Measurements from ENCODE around the gene PPP3CA.

The PPP3CA gene

DNA sequence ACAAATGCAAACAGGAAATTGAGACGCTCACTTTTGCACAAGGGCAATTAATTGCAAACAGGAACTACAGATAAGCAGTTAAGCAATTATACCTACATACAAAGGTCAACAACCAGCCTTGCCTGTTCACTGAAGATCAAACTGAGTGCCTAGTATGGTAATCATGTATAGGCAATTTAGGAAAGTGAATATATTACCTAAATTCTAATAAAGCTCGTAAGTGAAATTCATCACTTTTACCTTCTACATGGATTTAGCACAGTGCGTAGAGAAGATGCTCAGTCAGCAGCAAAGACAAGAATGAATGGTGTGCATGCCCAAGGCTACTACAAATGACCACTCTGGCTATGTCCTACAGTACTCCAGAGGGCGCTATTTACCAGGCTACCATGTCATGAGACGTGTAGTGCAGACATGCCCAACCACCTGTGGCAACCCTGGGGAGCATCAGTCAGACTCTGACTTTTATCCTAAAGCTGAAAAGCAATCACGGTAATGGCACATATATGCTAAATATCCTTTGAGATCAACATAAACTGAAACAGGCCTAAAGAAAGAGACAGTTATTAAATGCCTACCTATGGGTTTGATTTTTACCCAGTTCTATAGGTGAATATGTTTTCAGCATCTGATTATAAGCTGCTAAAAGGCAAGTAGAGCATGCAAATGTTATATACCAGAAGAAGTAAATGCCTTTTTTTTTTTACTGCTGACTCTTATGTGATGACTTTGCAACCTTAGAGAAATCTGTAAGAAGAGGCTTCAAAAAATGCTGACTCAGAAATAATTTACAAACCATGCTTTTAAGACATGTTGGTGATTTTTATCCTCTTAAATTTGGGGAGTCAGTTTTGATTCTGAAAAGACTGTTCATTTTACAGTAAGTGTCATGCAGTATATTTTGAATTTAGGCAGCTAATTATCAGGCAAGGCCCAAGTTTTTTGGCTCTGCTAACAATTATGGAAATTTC is 178.0 kb downstream of the PPP3CA start:
- peak; percentile 64 to 66 for DNase-seq

DNA sequence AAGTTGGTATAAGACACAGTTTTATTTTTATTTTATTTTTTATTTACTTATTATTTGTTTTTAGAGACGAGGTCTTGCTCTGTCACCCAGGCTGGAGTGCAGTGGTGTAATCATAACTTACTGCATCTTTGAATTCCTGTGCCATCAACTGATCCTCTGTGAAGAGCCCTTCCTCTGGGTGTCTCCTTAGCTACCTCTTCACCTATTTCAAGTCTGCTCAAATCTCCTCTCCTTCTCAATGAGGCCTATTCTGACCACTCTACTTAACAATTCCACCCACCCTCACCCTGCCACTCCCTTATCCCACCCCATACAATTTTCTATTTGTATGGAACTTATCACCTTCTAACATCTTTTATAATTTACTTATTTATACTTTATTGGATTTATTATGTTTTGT is 183.4 kb downstream of the PPP3CA start:
- DNase-seq = no peak

DNA sequence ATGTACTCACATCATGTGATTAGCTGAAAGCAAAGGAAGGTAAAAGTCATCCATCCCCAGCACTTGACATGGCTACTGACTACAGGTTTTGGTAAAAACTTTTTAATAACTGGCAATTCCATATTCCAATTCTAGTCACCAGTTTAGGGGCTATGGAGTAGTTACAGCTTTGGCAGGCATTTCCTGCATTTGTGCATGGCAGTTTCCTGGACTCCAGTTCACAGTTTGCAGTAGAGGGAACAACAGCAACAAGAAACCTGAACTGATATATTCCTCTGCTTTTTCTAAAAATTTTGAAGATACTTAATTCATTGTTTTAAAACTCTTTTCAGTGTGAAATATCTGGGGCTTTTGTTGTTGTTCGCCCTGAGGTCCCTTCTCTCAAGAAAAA is 184.3 kb downstream of the PPP3CA start:
- DNase-seq = no peak

DNA sequence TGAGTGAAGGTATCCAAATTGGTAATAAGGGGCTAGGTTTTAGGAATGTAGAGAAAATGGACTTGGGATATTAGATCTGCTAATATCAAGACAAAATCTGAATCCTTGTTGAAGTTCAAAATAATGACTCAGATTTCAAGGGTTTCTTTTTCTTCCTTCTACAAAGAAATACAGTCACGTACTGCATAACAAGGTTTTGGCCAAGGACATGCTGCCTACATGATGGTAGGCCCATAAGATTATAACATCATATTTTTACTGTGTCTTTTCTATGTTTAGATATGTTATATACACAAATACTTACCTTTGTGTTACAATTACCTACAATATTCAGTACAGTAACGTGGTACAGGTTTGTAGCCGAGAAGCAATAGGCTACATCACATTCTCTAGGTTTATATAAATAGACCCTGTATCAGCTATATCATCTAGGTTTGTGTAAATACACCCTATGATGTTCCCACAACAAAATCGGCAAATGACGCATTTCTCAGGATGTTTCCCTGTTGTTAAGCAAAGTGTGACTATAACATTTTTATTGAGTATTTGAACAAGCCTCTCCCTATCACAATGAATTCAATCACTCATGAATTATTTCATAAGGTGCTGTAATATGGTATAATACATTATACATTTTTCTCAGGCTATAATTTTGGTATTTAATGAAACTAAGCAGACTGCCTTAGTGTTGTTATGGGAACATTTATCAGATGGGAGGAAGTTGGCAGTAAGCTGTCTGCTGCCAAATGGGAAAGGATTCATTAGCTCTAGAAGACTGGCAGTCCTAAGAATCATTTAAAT is 186.3 kb downstream of the PPP3CA start:
- DNase-seq = no peak

DNA sequence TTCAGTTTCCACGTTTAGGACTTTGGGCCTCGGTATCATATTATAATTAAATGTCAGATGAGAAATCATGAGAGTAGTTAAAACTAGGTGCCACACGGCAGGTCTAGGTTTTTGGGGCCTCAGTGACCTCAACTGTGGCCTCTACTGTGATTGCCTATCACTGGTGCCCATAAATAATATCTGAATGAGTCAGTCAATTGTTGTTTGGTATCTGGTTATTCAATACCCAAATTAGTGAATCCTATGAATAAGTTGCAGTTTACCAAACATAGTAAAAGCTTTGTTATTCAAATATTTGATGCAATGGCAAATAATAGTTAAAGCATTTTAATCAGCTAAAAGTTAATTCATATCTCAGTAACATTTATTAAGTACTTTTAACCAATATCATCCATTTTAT is 188.8 kb downstream of the PPP3CA start:
- DNase-seq = no peak

DNA sequence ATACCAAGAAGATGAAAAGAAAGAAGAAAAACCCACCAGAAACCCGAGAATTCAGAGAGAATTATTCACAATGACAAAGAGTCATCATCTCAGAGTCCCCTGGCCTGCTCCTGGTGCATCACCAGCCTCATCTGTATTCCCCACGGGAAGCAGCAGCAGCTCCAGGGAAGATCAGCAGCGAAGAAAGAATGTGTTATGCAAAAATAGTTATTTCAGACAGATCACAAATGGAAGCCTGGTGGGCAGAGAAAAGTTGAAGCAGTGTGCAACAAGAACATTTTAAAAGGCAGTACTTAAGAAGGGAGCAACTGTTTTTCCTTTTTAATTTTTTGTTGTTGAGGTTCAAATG is 189.2 kb downstream of the PPP3CA start:
- DNase-seq = no peak

DNA sequence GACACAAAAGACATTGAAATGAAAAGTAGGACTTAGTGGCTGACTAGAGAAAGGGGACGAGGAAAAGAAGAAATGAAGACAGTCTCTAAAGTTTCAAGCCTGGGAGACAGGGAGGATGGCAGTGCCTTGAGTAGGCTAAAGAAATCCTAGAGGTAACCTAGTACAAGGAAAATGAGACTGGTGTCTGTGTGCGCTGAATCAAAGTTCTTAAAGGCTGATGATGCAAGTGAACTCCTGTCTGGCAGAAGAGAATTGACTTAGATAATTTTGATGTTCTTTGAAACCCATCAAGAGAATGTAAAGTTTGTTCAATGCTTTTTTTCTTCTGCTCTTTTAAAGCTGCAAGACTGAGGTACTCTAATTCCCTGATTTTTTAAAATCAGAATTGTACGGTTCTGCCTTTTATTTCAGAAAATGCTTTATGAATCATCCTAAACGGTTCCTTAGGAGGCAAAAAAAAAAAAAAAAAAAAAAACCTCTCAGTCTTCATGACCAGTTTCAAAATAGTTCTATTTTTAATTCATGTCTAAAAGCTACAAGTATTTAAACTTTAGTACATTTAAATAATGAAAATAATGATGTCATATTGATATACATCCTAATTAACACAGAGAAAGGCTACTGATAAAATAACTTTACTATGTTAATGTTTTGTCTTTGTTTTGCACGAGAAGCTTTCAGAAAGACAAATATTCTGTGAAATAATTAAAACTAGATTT is 189.8 kb downstream of the PPP3CA start:
- no peak for DNase-seq

DNA sequence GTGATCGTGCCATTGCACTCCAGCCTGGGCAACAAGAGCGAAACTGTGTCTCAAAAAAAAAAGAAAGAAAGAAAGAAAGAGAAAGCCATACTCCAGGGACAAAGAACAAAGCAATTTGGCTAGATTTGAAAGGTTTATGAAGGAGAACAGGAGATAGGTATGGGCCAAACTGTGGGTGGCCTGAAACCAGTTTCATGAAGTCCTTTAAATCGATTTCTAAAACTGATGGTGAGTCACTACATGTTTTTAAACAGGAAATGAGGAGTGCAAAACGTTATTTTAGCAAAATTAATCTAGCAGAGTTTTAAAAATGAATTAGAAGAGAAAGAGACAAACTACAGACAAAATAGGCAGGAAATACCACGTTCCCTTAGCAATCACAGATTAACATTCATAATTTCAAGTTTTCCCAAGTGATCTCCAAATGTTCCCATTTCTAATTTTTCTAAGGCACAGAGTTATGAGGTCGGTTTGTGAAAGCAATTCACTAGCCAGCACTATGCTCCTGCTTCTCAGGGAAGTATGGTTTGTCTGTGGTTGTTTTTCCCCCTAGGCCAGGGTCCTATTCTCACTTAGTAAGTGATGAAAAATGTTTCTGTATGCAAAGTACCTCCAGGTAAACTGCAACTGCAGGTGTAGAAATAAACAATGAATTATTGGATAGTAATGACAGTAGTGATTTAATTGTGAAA is 190.6 kb downstream of the PPP3CA start:
- no peak for DNase-seq

DNA sequence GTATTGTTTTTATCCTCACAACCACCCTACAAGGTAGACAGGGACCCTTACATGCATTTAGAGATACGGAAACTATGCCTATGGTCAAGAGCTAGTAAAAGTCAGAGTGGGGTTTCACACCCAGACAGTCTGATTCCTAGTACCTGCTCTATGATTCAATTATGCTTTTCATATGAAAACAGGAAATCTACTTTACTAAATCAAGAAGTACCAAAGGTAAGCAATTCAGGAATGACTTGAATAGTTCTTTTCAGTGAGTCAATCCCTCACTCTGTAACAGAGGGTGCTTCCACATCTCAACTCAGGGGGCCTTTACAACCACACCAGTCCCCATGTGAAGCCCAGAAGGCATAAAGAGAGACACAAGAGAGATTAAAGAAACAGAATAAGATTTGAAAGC is 191.4 kb downstream of the PPP3CA start:
- DNase-seq = no peak

DNA sequence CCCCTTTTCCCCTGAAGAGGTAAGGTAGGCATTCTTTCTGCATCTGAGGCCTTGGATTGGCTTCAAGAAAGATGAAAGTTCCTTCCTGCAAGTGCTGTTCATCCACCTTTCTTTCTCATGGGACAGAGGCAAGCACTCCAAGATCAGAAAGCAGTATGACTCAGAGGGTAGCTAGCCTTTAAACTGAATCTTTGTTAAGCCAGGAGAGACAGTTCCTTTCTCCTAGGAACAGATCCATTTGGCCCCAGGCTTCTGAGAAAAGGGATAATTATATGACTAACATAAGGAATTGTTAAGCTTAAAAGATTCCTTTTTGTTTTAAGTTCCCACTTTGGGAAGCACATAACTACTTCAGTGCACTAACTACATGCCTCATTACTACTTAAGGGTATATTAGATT is 192.0 kb downstream of the PPP3CA start:
- no peak for DNase-seq

DNA sequence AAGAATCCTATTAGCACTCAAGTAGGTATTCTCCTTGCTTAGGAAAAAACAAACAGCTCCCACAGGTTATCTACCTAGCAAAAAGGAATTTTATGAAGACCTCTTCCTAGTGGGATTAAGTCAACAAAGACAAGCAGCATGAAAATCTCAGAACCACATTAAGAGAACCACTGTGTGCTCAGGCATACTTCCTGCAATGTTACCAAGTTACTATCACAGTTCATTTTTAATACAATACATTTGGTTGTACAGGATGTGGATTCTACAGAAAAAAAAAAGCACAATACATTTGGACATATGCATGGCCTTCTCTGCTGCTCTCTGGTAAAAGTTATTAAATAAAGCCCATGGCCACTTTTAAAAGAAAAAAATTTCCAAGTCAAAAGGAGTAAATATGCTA is 193.7 kb downstream of the PPP3CA start:
- no peak for DNase-seq

DNA sequence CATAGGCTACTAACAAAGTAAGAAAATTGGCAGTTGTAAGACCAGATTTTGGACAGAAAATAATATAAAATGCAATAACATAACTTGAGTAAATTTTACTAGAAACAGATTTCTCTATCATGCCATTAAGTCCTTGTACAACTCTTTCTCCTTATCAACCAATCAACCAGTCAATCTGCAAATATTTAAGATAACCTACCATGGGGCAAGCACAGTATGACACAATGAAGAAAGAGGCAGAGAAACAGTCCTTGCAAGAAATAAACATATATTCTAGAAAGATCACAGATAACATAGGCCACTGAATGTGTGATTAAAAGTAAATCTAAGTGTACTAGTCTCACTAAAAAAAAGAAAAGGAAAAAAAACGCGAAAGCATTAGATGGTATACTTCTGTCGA is 194.8 kb downstream of the PPP3CA start:
- no peak for DNase-seq

DNA sequence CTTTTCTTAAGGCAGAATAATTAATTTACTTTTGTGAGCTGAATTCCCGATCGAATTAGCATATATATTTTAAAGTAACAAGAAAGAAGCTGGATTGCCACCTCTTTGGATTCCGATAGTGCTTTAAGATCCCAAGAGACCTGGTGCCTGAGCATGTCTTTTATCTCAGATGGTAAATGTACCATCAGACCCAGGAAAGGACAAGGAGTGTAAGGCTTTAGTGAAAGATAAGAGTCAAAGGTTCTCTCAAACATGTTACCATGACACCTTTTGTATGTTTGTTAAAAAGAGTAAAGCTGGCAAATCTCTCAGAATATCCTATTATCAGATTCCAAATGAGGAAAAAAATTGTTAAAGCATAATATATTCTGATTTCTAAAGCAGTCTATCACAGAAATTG is 198.8 kb downstream of the PPP3CA start:
- DNase-seq = no peak

DNA sequence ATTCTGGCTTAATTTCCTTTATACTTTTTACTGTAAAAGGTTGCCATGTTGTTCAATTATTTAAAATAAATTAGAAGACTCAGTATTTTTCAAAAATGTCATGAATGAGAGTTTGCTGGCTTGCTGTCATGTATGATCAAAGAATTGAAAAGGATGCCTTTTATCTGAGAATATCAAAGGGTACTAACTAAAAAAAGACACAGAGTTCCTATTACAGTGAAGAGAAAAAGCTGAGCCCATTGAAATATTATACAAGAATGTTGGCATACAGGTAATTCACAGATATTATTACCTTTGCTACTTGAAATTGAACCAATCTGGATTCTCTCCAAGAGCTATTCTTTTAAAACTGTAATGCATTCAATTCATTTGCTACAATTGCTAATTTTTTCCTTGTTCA is 200.0 kb downstream of the PPP3CA start:
- no peak for DNase-seq

DNA sequence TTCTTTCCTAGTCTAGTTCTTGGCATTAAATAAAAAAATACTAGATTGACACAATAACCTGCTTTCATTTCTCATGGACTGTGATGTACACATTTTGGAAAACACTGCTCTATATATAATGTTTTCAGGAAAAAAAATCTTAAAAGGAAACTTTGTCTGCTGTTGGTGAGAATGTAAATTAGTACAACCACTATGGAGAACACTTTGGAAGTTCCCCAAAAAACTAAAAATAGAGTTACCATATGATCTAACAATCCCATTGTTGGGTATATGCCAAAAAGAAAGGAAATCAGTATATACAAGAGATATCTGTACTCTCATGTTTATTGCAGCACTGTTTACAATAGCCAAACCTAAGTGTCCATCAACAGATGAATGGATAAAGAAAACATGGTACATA is 202.3 kb downstream of the PPP3CA start:
- no peak for DNase-seq

DNA sequence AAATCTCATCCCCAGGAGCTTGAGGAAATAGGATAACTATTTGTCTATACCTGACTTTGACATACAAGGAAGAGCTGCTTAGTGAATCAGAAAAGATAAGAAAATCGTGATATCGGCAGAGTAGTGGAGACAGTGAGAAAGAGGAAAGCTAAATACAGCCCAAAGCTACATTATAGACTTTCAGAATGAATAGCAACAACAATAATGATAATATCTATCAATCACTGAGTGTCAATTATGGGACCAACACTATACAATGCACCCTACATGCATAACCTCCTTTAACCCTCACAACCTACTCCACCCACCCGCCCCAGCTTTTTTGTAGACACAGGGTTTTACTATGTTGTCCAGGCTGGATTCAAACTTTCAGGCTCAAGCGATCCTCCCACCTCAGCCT is 205.1 kb downstream of the PPP3CA start:
- DNase-seq = no peak

DNA sequence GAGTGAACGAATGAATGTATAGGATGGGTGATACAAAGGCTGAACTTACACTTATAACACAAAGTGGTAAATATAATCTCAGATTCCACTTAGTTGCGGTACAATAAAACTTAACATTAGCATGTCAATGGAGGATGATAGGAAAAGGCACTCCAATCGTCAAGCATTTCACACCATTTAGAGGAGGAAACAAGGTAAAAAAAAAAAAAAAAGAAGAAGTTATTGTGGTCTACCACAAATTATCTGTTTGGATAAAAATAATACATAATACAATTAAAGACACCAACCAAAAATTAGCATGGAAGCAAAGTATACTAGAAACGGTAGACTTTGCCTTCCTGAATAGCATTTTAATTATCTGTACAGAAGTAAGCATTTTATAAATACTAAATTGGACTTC is 205.5 kb downstream of the PPP3CA start:
- no peak for DNase-seq

DNA sequence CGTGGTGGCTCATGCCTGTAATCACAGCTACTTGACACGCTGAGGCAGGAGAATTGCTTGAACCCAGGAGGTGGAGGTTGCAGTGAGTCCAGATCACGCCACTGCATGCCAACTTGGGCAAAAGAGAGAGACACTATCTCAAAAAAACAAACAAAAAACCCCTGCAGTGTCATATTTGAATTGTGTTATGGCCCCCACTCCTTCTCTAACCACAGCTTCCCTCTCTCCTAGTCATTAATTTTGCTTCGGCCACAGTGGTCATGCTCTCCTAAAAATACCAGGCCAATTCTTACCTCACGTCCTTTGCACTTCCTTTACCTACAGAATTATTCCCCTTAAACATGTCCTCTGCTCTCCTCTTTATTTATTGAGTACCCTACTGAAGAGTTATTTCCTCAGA is 206.1 kb downstream of the PPP3CA start:
- DNase-seq = no peak

DNA sequence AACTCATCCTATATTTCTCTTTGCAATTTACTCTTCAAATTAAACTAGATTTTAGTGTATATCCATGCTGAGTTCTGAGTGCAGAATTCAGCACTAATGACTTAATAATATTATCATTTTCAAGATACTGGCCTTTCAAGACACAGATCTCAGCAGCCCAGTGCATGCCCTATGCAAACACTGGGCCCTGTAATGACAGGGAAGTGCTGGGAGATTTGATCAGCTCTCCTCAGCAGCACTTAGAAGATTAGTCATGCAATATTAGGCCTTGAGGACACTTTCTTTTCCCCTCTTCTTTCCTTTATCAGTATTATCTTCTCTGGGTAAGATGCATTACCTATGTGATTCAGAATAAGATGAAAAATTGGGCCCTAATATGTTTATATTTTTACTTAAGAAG is 207.1 kb downstream of the PPP3CA start:
- no peak for DNase-seq

DNA sequence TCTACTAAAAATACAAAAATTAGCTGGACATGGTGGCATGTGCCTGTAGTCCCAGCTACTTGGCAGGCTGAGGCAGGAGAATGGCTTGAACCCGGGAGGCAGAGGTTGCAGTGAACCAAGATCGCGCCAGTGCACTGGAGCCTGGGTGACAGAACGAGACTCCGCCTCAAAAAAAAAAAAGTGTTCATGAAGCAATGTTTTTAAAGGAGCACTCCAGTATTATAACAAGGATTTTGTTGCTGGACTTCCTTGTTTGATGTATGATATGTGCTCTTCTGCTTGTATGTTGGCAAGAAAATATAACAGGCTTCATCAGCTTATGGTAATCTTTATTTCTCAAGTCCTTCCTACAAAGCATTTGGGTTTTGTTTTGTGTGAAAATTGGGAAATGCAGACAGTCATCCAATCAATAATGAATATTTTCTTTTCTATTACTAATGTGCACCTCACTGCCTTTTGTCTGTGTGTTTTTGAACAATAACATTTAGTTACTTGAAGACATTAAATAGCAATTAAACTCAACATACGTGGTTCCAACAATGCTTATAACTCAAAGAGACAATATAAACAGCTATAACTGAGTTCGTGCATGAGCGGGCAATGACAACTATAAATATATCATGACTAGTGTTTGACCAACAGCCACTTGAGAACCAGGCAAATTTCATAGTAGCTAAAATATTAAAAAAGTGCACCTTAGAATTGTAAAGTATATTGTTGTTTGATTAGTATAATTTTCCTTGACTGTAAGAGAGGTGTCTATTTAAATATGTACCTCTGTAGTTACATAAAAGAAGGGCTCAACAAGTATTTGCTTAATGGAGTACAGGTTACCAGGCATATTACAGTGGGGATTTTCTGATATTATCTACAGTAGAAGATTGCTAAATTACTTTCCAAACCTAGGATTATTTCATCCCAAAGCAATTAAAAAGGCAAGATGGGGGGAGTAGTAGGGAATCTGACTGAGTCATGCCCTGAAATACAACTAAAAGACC is 210.7 kb downstream of the PPP3CA start:
- no peak for DNase-seq

DNA sequence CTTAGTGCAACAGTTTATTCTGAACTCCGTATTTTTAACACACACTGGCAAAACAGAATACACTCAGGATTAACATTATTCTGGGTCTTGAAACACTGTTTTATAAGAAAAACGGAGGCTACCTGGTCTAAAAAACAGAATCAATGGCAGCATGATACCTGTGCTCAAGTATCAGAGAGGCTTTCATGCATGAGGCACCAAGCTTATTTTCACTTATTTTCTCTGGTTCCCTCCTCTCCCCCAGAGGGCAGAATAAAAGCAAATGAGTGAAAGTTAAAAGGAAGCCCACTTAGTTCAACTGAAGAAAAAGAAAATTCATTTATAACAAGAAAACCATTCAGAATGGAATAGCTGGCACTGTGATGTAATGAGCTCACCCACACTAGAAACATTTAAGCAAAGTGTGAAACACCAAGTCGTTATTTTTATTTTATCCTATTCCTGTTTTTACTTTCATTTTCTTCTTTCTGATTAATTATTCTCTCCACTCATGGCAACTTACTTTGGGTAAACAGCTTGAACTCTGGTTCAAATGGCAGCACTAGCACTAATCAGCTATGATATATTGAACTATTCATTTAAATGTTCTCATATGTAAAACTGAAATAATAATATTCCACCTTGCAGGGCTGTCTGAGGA is 211.8 kb downstream of the PPP3CA start:
- DNase-seq = no peak
